ENCODE data around the gene MUSK. TPM values are rescaled to one million over a fixed set of nuclear protein-coding genes. Genes with fewer than 3 reads are reported as not detected.

The MUSK gene
- total RNA-seq, 1 donor from 2014 or later: under 0.01 TPM

DNA sequence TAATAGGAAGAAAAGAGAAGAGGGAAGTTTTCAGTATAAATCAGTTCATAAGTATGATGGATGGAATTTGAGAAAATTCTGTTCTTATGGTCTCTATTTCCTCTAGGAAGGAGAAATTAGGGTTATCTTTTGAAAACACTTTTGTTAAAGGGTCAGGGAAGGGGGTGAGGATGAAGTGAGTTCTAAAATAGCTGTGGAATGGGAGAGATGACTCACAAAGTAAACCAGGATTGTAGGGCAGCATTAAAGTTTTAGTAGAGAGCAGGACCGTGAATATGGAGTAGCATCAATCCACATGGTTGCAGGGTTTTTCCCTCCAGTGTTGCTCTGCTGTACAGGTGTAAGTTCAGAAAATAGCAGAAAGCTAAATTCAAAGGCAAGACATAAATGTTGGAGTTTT, 32.4 kb downstream of the MUSK start:
- H3K27me3 ChIP-seq (ENCODE audit: control insufficient read depth, insufficient read depth, low read length): no peaks in the 10 kb centered on the region
- H3K4me3 ChIP-seq (ENCODE audit: low read depth, low read length): no peak overlapping the region
- no peak for TF ChIP-seq CTCF (IDR thresholded peaks at IDR 0.05; ENCODE audit: insufficient read depth, low read length, severe bottlenecking)
- DNase-seq (ENCODE audit: low read depth) (peak; percentile 41), FAIRE-seq (no peak)
- H3K36me3 ChIP-seq (ENCODE audit: control insufficient read depth, insufficient read depth, low read length): no peaks in the 10 kb centered on the region

DNA sequence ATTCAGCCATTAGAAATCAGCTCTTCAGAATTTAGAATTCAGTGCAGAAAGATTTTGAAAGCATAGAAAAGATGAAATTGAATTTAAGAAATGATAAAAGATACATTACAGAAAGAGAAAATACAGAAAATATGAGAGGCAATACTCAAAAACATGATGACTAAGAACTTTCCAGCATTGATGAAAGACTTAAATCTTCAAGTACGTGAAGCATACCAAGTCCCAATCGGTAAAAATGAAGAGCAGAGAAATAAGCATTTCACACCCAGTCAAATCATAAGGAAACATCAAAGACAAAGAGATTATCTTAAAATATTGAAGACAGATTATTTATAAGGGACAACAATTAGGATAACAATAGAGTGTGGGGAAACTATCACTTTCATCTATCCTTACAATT, 35.1 kb downstream of the MUSK start:
- Histone ChIP-seq H3K27me3 (ENCODE audit: control insufficient read depth, insufficient read depth, low read length) (no peaks in the 10 kb centered on the region), H3K36me3 (ENCODE audit: control insufficient read depth, insufficient read depth, low read length) (no peaks in the 10 kb centered on the region), H3K4me3 (ENCODE audit: low read depth, low read length) (no peak overlapping the region)
- TF ChIP-seq CTCF (IDR thresholded peaks at IDR 0.05; ENCODE audit: insufficient read depth, low read length, severe bottlenecking): no peak
- FAIRE-seq: no peak
- no peak for DNase-seq (ENCODE audit: low read depth)

- H3K36me3 ChIP-seq (ENCODE audit: control insufficient read depth, insufficient read depth, low read length): no peaks in the 10 kb centered on the region
- FAIRE-seq (no peak), DNase-seq (ENCODE audit: low read depth) (no peak)
- no peak overlapping the region for H3K4me3 ChIP-seq (ENCODE audit: low read depth, low read length)
- TF ChIP-seq CTCF (IDR thresholded peaks at IDR 0.05; ENCODE audit: insufficient read depth, low read length, severe bottlenecking): no peak
- H3K27me3 ChIP-seq (ENCODE audit: control insufficient read depth, insufficient read depth, low read length): no peaks in the 10 kb centered on the region
Measured at GRCh38 chr9:110707419-110707818, 38.8 kb downstream of the MUSK start.

GRCh38 chr9:110710420-110710819, 41.8 kb downstream of the MUSK start:
- DNase-seq (ENCODE audit: low read depth) (no peak), FAIRE-seq (no peak)
- no peaks in the 10 kb centered on the region for H3K36me3 ChIP-seq (ENCODE audit: control insufficient read depth, insufficient read depth, low read length)

GRCh38 chr9:110712955-110713354, 44.4 kb downstream of the MUSK start:
- FAIRE-seq (no peak), DNase-seq (ENCODE audit: low read depth) (no peak)
- TF ChIP-seq CTCF (IDR thresholded peaks at IDR 0.05; ENCODE audit: insufficient read depth, low read length, severe bottlenecking): no peak
- no peaks in the 10 kb centered on the region for H3K27me3 ChIP-seq (ENCODE audit: control insufficient read depth, insufficient read depth, low read length)
- H3K36me3 ChIP-seq (ENCODE audit: control insufficient read depth, insufficient read depth, low read length): no peaks in the 10 kb centered on the region
- no peak overlapping the region for H3K4me3 ChIP-seq (ENCODE audit: low read depth, low read length)

More at GRCh38 chr9:110710420-110710819, 41.8 kb downstream of the MUSK start:
- no peak overlapping the region for H3K4me3 ChIP-seq (ENCODE audit: low read depth, low read length)
- TF ChIP-seq CTCF (IDR thresholded peaks at IDR 0.05; ENCODE audit: insufficient read depth, low read length, severe bottlenecking): no peak
- H3K27me3 ChIP-seq (ENCODE audit: control insufficient read depth, insufficient read depth, low read length): no peaks in the 10 kb centered on the region

- no peak for TF ChIP-seq CTCF (IDR thresholded peaks at IDR 0.05; ENCODE audit: insufficient read depth, low read length, severe bottlenecking)
- FAIRE-seq: no peak
Measured at GRCh38 chr9:110714314-110714713, 45.7 kb downstream of the MUSK start.

More at GRCh38 chr9:110714314-110714713, 45.7 kb downstream of the MUSK start:
- Histone ChIP-seq H3K4me3 (ENCODE audit: low read depth, low read length) (no peak overlapping the region), H3K27me3 (ENCODE audit: control insufficient read depth, insufficient read depth, low read length) (no peaks in the 10 kb centered on the region), H3K36me3 (ENCODE audit: control insufficient read depth, insufficient read depth, low read length) (no peaks in the 10 kb centered on the region)
- peak; percentile 26 for DNase-seq (ENCODE audit: low read depth)
